Hepatocyte (in vitro differentiated cells): ENCODE measurements around the gene FAT1. TPM values are rescaled to one million over a fixed set of nuclear protein-coding genes. Genes with fewer than 3 reads are reported as not detected.

Source experiments
- DNase-seq: peaks from one replicate; pipeline ENCODE4 v3.0.0-alpha.2; 2016; ENCODE audit warnings: low spot score
- H2AFZ ChIP-seq: fragments of 200-600 bp; sonication (generic); 2 replicates; pipeline ENCODE4 v1.6.0; 2016; ENCODE audit warnings: antibody characterized with exemption, mild to moderate bottlenecking
- H3K27ac ChIP-seq: fragments of 200-600 bp; sonication (generic); 2 replicates; pipeline ENCODE4 v1.5.1; 2016; ENCODE audit warnings: mild to moderate bottlenecking
- H3K27me3 ChIP-seq: fragments of 200-600 bp; sonication (generic); 2 replicates; pipeline ENCODE4 v1.6.1; 2016
- H3K36me3 ChIP-seq: fragments of 200-600 bp; sonication (generic); replicated peaks from 2 replicates; pipeline ENCODE4 v1.5.1; 2016; ENCODE audit warnings: low read depth; ENCODE audit not compliant: insufficient read depth
- H3K4me1 ChIP-seq: fragments of 200-600 bp; sonication (generic); 2 replicates; pipeline ENCODE4 v1.5.1; 2016; ENCODE audit warnings: mild to moderate bottlenecking, moderate library complexity; ENCODE audit not compliant: insufficient read depth
- H3K4me2 ChIP-seq: fragments of 200-600 bp; sonication (generic); 2 replicates; pipeline ENCODE4 v1.6.0; 2016
- H3K4me3 ChIP-seq: fragments of 200-600 bp; sonication (generic); 2 replicates; pipeline ENCODE4 v1.5.1; 2016; ENCODE audit warnings: mild to moderate bottlenecking
- H3K79me2 ChIP-seq: fragments of 200-600 bp; sonication (generic); 2 replicates; pipeline ENCODE4 v1.6.0; 2017; ENCODE audit warnings: mild to moderate bottlenecking
- H3K9me2 ChIP-seq: fragments of 200-600 bp; sonication (generic); replicated peaks from 2 replicates; pipeline ENCODE4 v1.6.0; 2017; ENCODE audit warnings: mild to moderate bottlenecking; ENCODE audit not compliant: insufficient read depth
- H3K9me3 ChIP-seq: fragments of 200-600 bp; sonication (generic); 2 replicates; pipeline ENCODE4 v1.5.1; 2016; ENCODE audit warnings: low read depth, mild to moderate bottlenecking
- H4K20me1 ChIP-seq: fragments of 200-600 bp; sonication (generic); 2 replicates; pipeline ENCODE4 v1.6.0; 2016; ENCODE audit warnings: mild to moderate bottlenecking; ENCODE audit not compliant: insufficient read depth, poor library complexity, severe bottlenecking
- CTCF ChIP-seq: fragments of 200-600 bp; sonication (generic); IDR thresholded peaks from 2 replicates; pipeline ENCODE4 v1.5.1; 2016; ENCODE audit warnings: antibody characterized with exemption, mild to moderate bottlenecking; ENCODE audit not compliant: poor library complexity
- EZH2 ChIP-seq: fragments of 200-600 bp; sonication (generic); IDR thresholded peaks from 2 replicates; pipeline ENCODE4 v1.6.1; 2016; ENCODE audit warnings: antibody characterized with exemption, mild to moderate bottlenecking, borderline replicate concordance
- EZH2phosphoT487 ChIP-seq: fragments of 200-600 bp; sonication (generic); IDR thresholded peaks from one replicate; pipeline ENCODE4 v1.6.1; 2018; ENCODE audit warnings: antibody characterized with exemption, mild to moderate bottlenecking, low read depth, moderate library complexity; ENCODE audit not compliant: unreplicated experiment, severe bottlenecking
- WGBS: methylation state at CpG from one replicate; pipeline ENCODE4 v1.1.6; 2016; ENCODE audit warnings: low lambda C conversion rate; ENCODE audit errors: missing lambda C conversion rate; 5-methylcytosine and 5-hydroxymethylcytosine counted together
- polyA plus RNA-seq: library from polyadenylated mRNA; unstranded; fragments of >200 nt; fragmentation: Nextera tagmentation; extraction: Ambion mirVana; gene quantifications from 2 replicates; pipeline ENCODE4 v1.2.1, GENCODE V29; 2016
- total RNA-seq: library from RNA; depleted of rRNA; stranded (reverse); fragments of >200 nt; gene quantifications from 2 replicates; pipeline ENCODE4 v1.2.3, GENCODE V29; 2014

Gene FAT1
- total and polyA plus RNA-seq, 2 experiments from 2014 or later = 33.9 to 168 TPM

GRCh38 chr4:186727977-186728519, 4.4 kb upstream of the FAT1 start:
- Histone ChIP-seq H3K9me3 (no peaks in the 10 kb centered on the region), H3K4me2 (peak overlapping the region; percentile 84), H2AFZ (no peak overlapping the region), H3K9me2 (no peaks in the 10 kb centered on the region), H4K20me1 (no peaks in the 10 kb centered on the region), H3K27ac (no peak overlapping the region), H3K79me2 (peaks cover 27% of the 10 kb centered on the region), H3K36me3 (no peaks in the 10 kb centered on the region), H3K4me1 (no peaks in the 10 kb centered on the region), H3K4me3 (no peak overlapping the region), H3K27me3 (no peaks in the 10 kb centered on the region)
- TF ChIP-seq CTCF = peak; percentile 29
- no peak for TF ChIP-seq EZH2
- no peak for TF ChIP-seq EZH2phosphoT487
- DNase-seq = peak; percentile 35
- 58% methylated on average over 6 of the region's 6 CpGs for WGBS

- peaks cover 5% of the 10 kb centered on the region for H4K20me1 ChIP-seq
- H3K9me2 ChIP-seq = no peaks in the 10 kb centered on the region
- 6% methylated on average over 15 of the region's 15 CpGs for WGBS
- H3K9me3 ChIP-seq = no peaks in the 10 kb centered on the region
- H3K4me1 ChIP-seq = peaks cover under 1% of the 10 kb centered on the region
- TF ChIP-seq EZH2 = no peak
- TF ChIP-seq CTCF = no peak
- TF ChIP-seq EZH2phosphoT487 = no peak
- peaks cover 34% of the 10 kb centered on the region for H3K79me2 ChIP-seq
- H2AFZ ChIP-seq = peak overlapping the region; percentile 69
- H3K27ac ChIP-seq = peak overlapping the region; percentile 98
- H3K36me3 ChIP-seq = no peaks in the 10 kb centered on the region
- no peak for DNase-seq
- H3K4me2 ChIP-seq = peak overlapping the region; percentile 84
- no peaks in the 10 kb centered on the region for H3K27me3 ChIP-seq
- H3K4me3 ChIP-seq = peak overlapping the region; percentile 90
These were observed 3.7 kb upstream of the FAT1 start for GRCh38 chr4:186727169-186727976.

GRCh38 chr4:186726426-186727168, 2.9 kb upstream of the FAT1 start:
- Histone ChIP-seq H3K9me3 (no peaks in the 10 kb centered on the region), H3K79me2 (peaks cover 41% of the 10 kb centered on the region), H4K20me1 (peaks cover 12% of the 10 kb centered on the region), H3K4me3 (peak overlapping the region; percentile 90), H3K4me2 (peak overlapping the region; percentile 84), H3K27ac (peak overlapping the region; percentile 98), H2AFZ (peak overlapping the region; percentile 69), H3K9me2 (no peaks in the 10 kb centered on the region), H3K36me3 (no peaks in the 10 kb centered on the region), H3K27me3 (no peaks in the 10 kb centered on the region), H3K4me1 (peaks cover 8% of the 10 kb centered on the region)
- TF ChIP-seq EZH2phosphoT487 = no peak
- TF ChIP-seq EZH2 = no peak
- TF ChIP-seq CTCF = peak; percentile 39
- under 1% methylated on average over 75 of the region's 82 CpGs for WGBS
- DNase-seq = peak; percentile 93
